Measurements from ENCODE around the gene ASB3. TPM values are rescaled to one million over a fixed set of nuclear protein-coding genes. Genes with fewer than 3 reads are reported as not detected.

Gene ASB3
- total RNA-seq, 1 donor from 2014 or later, result 47.7 TPM

DNA sequence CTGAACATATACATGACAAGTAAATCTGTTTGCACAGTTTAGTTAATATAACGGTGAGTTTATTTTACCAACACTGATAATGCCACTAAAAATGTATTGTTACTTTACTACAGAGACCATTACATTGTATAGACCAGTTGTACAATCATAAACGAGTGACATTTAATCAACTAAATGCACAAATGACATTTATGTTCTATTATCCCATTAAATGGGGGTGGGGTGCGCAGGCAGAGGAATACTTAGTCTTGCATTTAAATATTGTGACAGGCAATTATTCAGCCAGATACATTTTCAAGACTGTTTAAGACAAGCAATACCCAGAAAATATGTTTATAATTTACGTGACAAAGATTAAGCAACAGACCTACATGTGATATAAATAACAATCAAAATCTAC is 91.2 kb downstream of the ASB3 start:
- no peak overlapping the region for H3K4me3 Mint-ChIP-seq
- no peaks in the 10 kb centered on the region for H3K4me1 Mint-ChIP-seq (ENCODE audit: unreplicated experiment)
- H3K27me3 Mint-ChIP-seq, result no peaks in the 10 kb centered on the region
- TF ChIP-seq, protein P1, sequence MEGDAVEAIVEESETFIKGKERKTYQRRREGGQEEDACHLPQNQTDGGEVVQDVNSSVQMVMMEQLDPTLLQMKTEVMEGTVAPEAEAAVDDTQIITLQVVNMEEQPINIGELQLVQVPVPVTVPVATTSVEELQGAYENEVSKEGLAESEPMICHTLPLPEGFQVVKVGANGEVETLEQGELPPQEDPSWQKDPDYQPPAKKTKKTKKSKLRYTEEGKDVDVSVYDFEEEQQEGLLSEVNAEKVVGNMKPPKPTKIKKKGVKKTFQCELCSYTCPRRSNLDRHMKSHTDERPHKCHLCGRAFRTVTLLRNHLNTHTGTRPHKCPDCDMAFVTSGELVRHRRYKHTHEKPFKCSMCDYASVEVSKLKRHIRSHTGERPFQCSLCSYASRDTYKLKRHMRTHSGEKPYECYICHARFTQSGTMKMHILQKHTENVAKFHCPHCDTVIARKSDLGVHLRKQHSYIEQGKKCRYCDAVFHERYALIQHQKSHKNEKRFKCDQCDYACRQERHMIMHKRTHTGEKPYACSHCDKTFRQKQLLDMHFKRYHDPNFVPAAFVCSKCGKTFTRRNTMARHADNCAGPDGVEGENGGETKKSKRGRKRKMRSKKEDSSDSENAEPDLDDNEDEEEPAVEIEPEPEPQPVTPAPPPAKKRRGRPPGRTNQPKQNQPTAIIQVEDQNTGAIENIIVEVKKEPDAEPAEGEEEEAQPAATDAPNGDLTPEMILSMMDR (conservative IDR thresholded peaks at IDR 0.05), result no peak
- H3K36me3 Mint-ChIP-seq, result peaks cover 34% of the 10 kb centered on the region
- H3K9me3 Mint-ChIP-seq, result no peaks in the 10 kb centered on the region
- no peak for DNase-seq (ENCODE audit: extremely low spot score, unreplicated experiment)
- H3K27ac Mint-ChIP-seq, result no peak overlapping the region

DNA sequence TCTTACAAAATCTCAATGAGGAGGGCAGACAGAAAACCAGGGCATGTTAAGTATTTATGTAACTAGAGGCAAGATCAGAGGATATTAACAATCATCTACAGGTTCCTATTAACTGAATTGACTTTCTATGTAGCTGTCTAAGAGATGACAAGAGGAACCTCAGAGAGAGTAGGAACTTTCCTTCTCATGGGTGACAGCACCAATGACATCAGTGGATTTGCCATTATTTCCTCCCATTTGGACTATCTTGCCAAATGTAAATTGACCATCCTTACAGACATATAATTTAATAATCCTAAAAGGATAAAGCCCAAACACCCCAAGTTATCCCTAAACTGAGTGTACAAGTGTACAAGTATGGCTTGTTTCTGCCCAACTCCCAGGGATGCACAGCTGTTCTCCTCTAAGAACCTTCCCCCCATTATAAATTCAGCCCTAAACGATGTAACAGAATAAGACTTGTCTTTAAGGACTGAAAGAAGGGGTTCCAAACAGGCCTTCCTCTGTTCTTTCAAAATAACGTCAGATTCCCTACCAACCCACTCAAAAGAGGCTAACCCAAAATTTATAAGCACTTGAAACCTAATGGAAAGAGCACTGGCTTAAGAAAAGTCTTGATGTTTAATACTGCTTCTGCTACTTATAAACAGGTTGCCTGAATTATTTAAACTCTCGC is 92.5 kb downstream of the ASB3 start:
- Mint-ChIP-seq H3K9me3 (no peaks in the 10 kb centered on the region), H3K27me3 (no peaks in the 10 kb centered on the region), H3K4me3 (no peak overlapping the region), H3K36me3 (peaks cover 26% of the 10 kb centered on the region), H3K4me1 (ENCODE audit: unreplicated experiment) (no peaks in the 10 kb centered on the region), H3K27ac (no peak overlapping the region)
- TF ChIP-seq, protein P1 (conservative IDR thresholded peaks at IDR 0.05), result no peak
- DNase-seq (ENCODE audit: extremely low spot score, unreplicated experiment), result no peak

DNA sequence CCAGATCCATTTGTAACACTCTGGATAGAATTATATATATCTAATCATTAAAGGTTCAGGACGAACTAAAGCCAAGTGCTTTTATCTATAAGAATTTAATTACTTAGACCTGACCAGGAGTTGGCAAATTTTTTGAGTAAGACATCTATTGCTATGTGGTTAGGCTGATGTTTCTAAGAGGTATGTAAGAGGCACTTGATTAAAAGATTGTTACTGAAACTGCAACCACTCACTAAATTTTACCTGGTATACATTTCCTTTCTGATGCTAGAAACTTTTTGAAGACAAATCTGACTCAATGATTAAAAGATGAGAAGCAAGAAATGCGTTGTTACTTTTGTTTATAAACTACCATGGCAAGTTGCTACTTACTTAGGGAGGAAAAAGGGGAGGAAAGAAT is 95.9 kb downstream of the ASB3 start:
- peaks cover 23% of the 10 kb centered on the region for H3K36me3 Mint-ChIP-seq
- no peaks in the 10 kb centered on the region for H3K4me1 Mint-ChIP-seq (ENCODE audit: unreplicated experiment)
- TF ChIP-seq, protein P1 (conservative IDR thresholded peaks at IDR 0.05), result no peak
- no peaks in the 10 kb centered on the region for H3K9me3 Mint-ChIP-seq
- no peaks in the 10 kb centered on the region for H3K27me3 Mint-ChIP-seq
- H3K4me3 Mint-ChIP-seq, result no peak overlapping the region
- DNase-seq (ENCODE audit: extremely low spot score, unreplicated experiment), result no peak
- no peak overlapping the region for H3K27ac Mint-ChIP-seq

DNA sequence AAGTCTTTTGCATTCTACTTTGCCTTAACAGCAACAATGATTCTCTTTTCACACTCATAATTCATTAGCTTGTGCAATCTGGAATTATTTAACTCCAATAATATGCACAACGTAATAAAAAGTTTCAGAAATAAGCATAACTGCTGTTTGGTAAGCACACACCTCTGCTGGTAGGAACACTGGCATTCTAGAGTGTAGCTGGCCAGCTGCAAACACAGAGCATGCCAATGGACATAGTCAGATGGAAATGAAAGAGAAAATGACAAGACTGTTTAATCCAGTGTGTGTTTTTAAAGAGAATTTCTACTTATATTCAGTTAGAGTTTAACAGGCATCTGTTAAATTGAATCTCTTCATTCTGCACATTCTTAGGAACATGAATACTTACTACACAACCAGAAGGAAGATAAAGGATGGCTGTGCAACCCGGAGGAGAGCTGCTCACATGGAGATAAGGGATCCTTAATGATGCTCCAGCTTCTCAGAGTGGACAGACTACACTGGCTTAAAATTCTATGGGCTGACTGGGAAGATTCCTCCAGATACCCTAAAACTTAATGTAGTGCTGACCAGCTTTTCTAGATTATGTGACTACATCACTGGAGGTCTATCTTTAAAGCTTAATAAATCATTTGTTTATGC is 113.8 kb downstream of the ASB3 start:
- Mint-ChIP-seq H3K4me3 (no peak overlapping the region), H3K4me1 (ENCODE audit: unreplicated experiment) (no peaks in the 10 kb centered on the region), H3K36me3 (peaks cover 4% of the 10 kb centered on the region), H3K27me3 (no peaks in the 10 kb centered on the region), H3K27ac (no peak overlapping the region), H3K9me3 (no peaks in the 10 kb centered on the region)
- TF ChIP-seq, protein P1 (conservative IDR thresholded peaks at IDR 0.05), result no peak
- DNase-seq (ENCODE audit: extremely low spot score, unreplicated experiment), result no peak

DNA sequence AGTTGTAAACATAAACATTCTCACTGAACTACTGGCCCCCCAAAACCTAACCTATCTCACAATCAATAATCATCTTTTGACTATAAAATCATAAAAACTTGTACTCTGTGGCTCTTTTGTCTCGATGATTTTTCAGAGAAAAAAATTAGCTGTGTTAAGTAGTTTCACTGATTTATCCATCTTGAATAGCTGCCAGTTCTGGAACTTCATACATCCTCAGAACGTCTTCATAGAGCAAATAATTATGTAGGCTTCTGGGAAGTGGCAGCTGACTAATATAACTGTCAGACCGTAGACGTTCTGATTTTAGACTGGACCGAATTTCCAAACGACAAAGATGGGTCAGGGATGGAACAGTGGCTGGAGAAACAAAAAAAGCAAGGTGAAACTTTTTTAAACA is 116.4 kb downstream of the ASB3 start:
- H3K27me3 Mint-ChIP-seq, result no peaks in the 10 kb centered on the region

More for the DNA sequence above, 116.4 kb downstream of the ASB3 start:
- no peak overlapping the region for H3K4me3 Mint-ChIP-seq
- no peak for DNase-seq (ENCODE audit: extremely low spot score, unreplicated experiment)
- peaks cover 16% of the 10 kb centered on the region for H3K36me3 Mint-ChIP-seq
- H3K9me3 Mint-ChIP-seq, result no peaks in the 10 kb centered on the region
- no peaks in the 10 kb centered on the region for H3K4me1 Mint-ChIP-seq (ENCODE audit: unreplicated experiment)
- TF ChIP-seq, protein P1 (conservative IDR thresholded peaks at IDR 0.05), result no peak
- no peak overlapping the region for H3K27ac Mint-ChIP-seq

Measured in type B pancreatic cell (in vitro differentiated cells).